Kidney (tissue), 14 donors: Measurements from ENCODE around the gene HOXA10. TPM values are rescaled to one million over a fixed set of nuclear protein-coding genes. Genes with fewer than 3 reads are reported as not detected.
A peak's percentile ranks its signal among the peaks of the same experiment; 100 is the strongest.

Experiments
- DNase-seq, 5 donors: peaks; one replicate each; pipeline ENCODE4 v3.0.0-alpha.2; 2013 to 2020
- FAIRE-seq: peaks from 2 replicates; lab custom pipeline; 2012; peaks lifted over from hg19 to GRCh38; lab: Jason Lieb, UNC
- H3K27ac ChIP-seq, 2 donors: one replicate each; pipeline ENCODE4 v1.7.0; 2013; ENCODE audit warnings: low read depth in 2 of 2, low read length in 2 of 2, inconsistent platforms in 1 of 2
- H3K27me3 ChIP-seq: one replicate; pipeline ENCODE4 v1.7.1; 2013; ENCODE audit warnings: low read length, inconsistent platforms; ENCODE audit not compliant: control insufficient read depth, insufficient read depth
- H3K36me3 ChIP-seq, 3 donors: one replicate each; pipeline versions ENCODE4 v1.7.0 to v1.7.1; 2013; ENCODE audit warnings: low read length in 3 of 3, control low read depth in 1 of 3, inconsistent platforms in 1 of 3; ENCODE audit not compliant: insufficient read depth in 3 of 3, control insufficient read depth in 2 of 3
- H3K4me1 ChIP-seq, 3 donors: one replicate each; pipeline versions ENCODE4 v1.7.0 to v1.7.1; 2013; ENCODE audit warnings: low read length in 3 of 3, inconsistent platforms in 1 of 3, low read depth in 1 of 3; ENCODE audit not compliant: control insufficient read depth in 2 of 3, insufficient read depth in 2 of 3
- H3K4me3 ChIP-seq, 3 donors: one replicate each; pipeline versions ENCODE4 v1.7.0 to v1.8.1; 2013; ENCODE audit warnings: low read length in 3 of 3, control low read depth in 1 of 3, inconsistent platforms in 1 of 3
- H3K9ac ChIP-seq, 3 donors: one replicate each; pipeline versions ENCODE4 v1.7.0 to v1.7.1; 2013; ENCODE audit warnings: low read length in 3 of 3, control low read depth in 1 of 3, inconsistent platforms in 1 of 3
- H3K9me3 ChIP-seq, 3 donors: one replicate each; pipeline versions ENCODE4 v1.7.0 to v1.7.1; 2013; ENCODE audit warnings: low read length in 3 of 3, control low read depth in 1 of 3, inconsistent platforms in 1 of 3; ENCODE audit not compliant: control insufficient read depth in 2 of 3, insufficient read depth in 1 of 3
- CTCF ChIP-seq: IDR thresholded peaks from 3 replicates; pipeline ENCODE4 v1.5.1; 2012; ENCODE audit warnings: mild to moderate bottlenecking, moderate library complexity, borderline replicate concordance; ENCODE audit not compliant: insufficient read depth; ENCODE audit errors: extremely low read depth
- intact Hi-C: fragments of 100-400 bp; cut with DNase I; formaldehyde crosslinking; loops from one replicate; pipeline ENCODE4 v1.11.1; 2022
- polyA plus RNA-seq: library from polyadenylated mRNA; stranded (reverse); fragments of 350-450 nt; fragmentation: Illumina TruSeq; extraction: RNeasy Lipid Tissue Mini Kit (QIAGEN cat#74804); gene quantifications from one replicate; pipeline ENCODE4 v1.2.3, GENCODE V29; 2014; ENCODE audit warnings: low read depth, low replicate concordance; ENCODE audit not compliant: insufficient read depth
- total RNA-seq: library from RNA; stranded (reverse); fragmentation: NEBNext Ultra II Directional; extraction: Animal tissue kit (Norgen Biotek cat#: 25700); gene quantifications from one replicate; pipeline ENCODE4 v1.2.1, GENCODE V29; 2021
- donor health status: control.
- donor health status: control.
- donor health status: control.
- donor health status: control.
- donor health status: control.
- donor health status: DM: yes; HTN: yes; CAD: no.
- donor health status: Normal renal cell carcinoma (clear cell type).

The HOXA10 gene
- total and polyA plus RNA-seq, 2 donors from 2014 or later, result 16.3 to 17.9 TPM

- no peaks in the 10 kb centered on the region for H3K27me3 ChIP-seq
- no peaks in the 10 kb centered on the region for H3K9me3 ChIP-seq
- DNase-seq, result peak in 4 of 5 donors; percentile 60 to 93 (median 76)
- peaks cover 32% of the 10 kb centered on the region in 3 donors for H3K4me1 ChIP-seq
- H3K27ac ChIP-seq, result peak overlapping the region; percentile 88
- no peak for TF ChIP-seq CTCF
- H3K4me3 ChIP-seq, result peak overlapping the region in 1 of 3 donors; percentile 75
- H3K36me3 ChIP-seq, result peaks cover 0 to 2% (median 0%) of the 10 kb centered on the region in 3 donors
- peak overlapping the region in 2 of 3 donors; percentile 20 to 63 for H3K9ac ChIP-seq
- intact Hi-C loops, result no loop called here
- FAIRE-seq, result no peak
Measured at GRCh38 chr7:27125986-27126394, 48.1 kb downstream of the HOXA10 start.

GRCh38 chr7:27124902-27125689 is 49.0 kb downstream of the HOXA10 start:
- DNase-seq (peak in 2 of 5 donors; percentile 42 to 58), FAIRE-seq (no peak)
- intact Hi-C loops, result no loop called here
- peaks cover 32 to 39% (median 32%) of the 10 kb centered on the region in 3 donors for H3K4me1 ChIP-seq
- H3K27ac ChIP-seq, result peak overlapping the region; percentile 88
- no peak for TF ChIP-seq CTCF
- no peaks in the 10 kb centered on the region for H3K9me3 ChIP-seq
- peak overlapping the region in 2 of 3 donors; percentile 40 to 81 for H3K9ac ChIP-seq
- peaks cover 0 to 2% (median 0%) of the 10 kb centered on the region in 3 donors for H3K36me3 ChIP-seq
- H3K4me3 ChIP-seq, result peak overlapping the region; percentile 59 to 75 (median 70)
- no peaks in the 10 kb centered on the region for H3K27me3 ChIP-seq

- Histone ChIP-seq H3K36me3 (peaks cover 0 to 2% (median 0%) of the 10 kb centered on the region in 3 donors), H3K9ac (peak overlapping the region in 2 of 3 donors; percentile 81 to 84), H3K4me3 (peak overlapping the region; percentile 59 to 75 (median 70)), H3K27ac (peak overlapping the region; percentile 88), H3K9me3 (no peaks in the 10 kb centered on the region), H3K27me3 (no peaks in the 10 kb centered on the region), H3K4me1 (peaks cover 36 to 47% (median 38%) of the 10 kb centered on the region in 3 donors)
- intact Hi-C loops, result no loop called here
- peak in 4 of 5 donors; percentile 68 to 91 (median 83) for DNase-seq
- no peak for TF ChIP-seq CTCF
- no peak for FAIRE-seq
Measured at GRCh38 chr7:27124096-27124901, 49.8 kb downstream of the HOXA10 start.
